Mesothelial cell of epicardium (in vitro differentiated cells): Measurements from ENCODE around the gene THSD7A. TPM values are rescaled to one million over a fixed set of nuclear protein-coding genes. Genes with fewer than 3 reads are reported as not detected.

Experiments used
- DNase-seq, 2 experiments: peaks; one replicate each; pipeline ENCODE4 v3.0.0; 2021; ENCODE audit warnings: low spot score in 2 of 2; ENCODE audit not compliant: unreplicated experiment in 2 of 2
- H3K27ac Mint-ChIP-seq: 2 replicates; pipeline ENCODE4 v1.8.0; 2021; ENCODE audit warnings: mixed read lengths
- H3K27me3 Mint-ChIP-seq: 2 replicates; pipeline ENCODE4 v1.8.0; 2021; ENCODE audit warnings: low read depth, mixed read lengths
- H3K36me3 Mint-ChIP-seq: 2 replicates; pipeline ENCODE4 v1.8.0; 2021; ENCODE audit warnings: mixed read lengths
- H3K4me1 Mint-ChIP-seq: 2 replicates; pipeline ENCODE4 v1.8.0; 2021; ENCODE audit warnings: mixed read lengths
- H3K4me3 Mint-ChIP-seq: 2 replicates; pipeline ENCODE4 v1.8.0; 2021; ENCODE audit warnings: mild to moderate bottlenecking, moderate library complexity, mixed read lengths
- H3K9me3 Mint-ChIP-seq: 2 replicates; pipeline ENCODE4 v1.8.0; 2021; ENCODE audit warnings: mixed read lengths
- CTCF ChIP-seq: fragments of 200-600 bp; sonication (generic); IDR thresholded peaks from one replicate; pipeline ENCODE4 v1.5.0; 2021; ENCODE audit warnings: antibody characterized with exemption; ENCODE audit not compliant: unreplicated experiment
- total RNA-seq: library from RNA; stranded (reverse); gene quantifications from 3 replicates; pipeline ENCODE4 v1.2.1, GENCODE V29; 2021

THSD7A gene
- total RNA-seq, 1 donor from 2014 or later: 13.4 TPM

- H3K9me3 Mint-ChIP-seq: peaks cover 14% of the 10 kb centered on the region
- no peak overlapping the region for H3K4me3 Mint-ChIP-seq
- DNase-seq: no peak
- H3K36me3 Mint-ChIP-seq: no peaks in the 10 kb centered on the region
- H3K27me3 Mint-ChIP-seq: no peaks in the 10 kb centered on the region
- no peak for TF ChIP-seq CTCF
- H3K27ac Mint-ChIP-seq: no peak overlapping the region
- peaks cover 14% of the 10 kb centered on the region for H3K4me1 Mint-ChIP-seq
Observed at GRCh38 chr7:11331128-11332102, 500.6 kb downstream of the THSD7A start.

- Mint-ChIP-seq H3K4me3 (no peak overlapping the region), H3K36me3 (no peaks in the 10 kb centered on the region), H3K27ac (no peak overlapping the region), H3K27me3 (no peaks in the 10 kb centered on the region), H3K4me1 (peaks cover 10% of the 10 kb centered on the region), H3K9me3 (peaks cover 14% of the 10 kb centered on the region)
- TF ChIP-seq CTCF: no peak
- no peak for DNase-seq
Observed at GRCh38 chr7:11330717-11331116, 501.3 kb downstream of the THSD7A start.

GRCh38 chr7:11330208-11330607, 501.8 kb downstream of the THSD7A start:
- no peak overlapping the region for H3K4me3 Mint-ChIP-seq
- H3K9me3 Mint-ChIP-seq: peaks cover 14% of the 10 kb centered on the region
- DNase-seq: no peak
- peaks cover 9% of the 10 kb centered on the region for H3K4me1 Mint-ChIP-seq
- no peak for TF ChIP-seq CTCF
- no peak overlapping the region for H3K27ac Mint-ChIP-seq
- H3K36me3 Mint-ChIP-seq: no peaks in the 10 kb centered on the region
- H3K27me3 Mint-ChIP-seq: no peaks in the 10 kb centered on the region

- Mint-ChIP-seq H3K9me3 (peaks cover 14% of the 10 kb centered on the region), H3K27ac (no peak overlapping the region), H3K4me1 (peaks cover 9% of the 10 kb centered on the region), H3K36me3 (no peaks in the 10 kb centered on the region), H3K4me3 (no peak overlapping the region), H3K27me3 (no peaks in the 10 kb centered on the region)
- no peak for DNase-seq
- TF ChIP-seq CTCF: no peak
Observed at GRCh38 chr7:11329626-11330025, 502.4 kb downstream of the THSD7A start.

- no peak for TF ChIP-seq CTCF
- Mint-ChIP-seq H3K4me3 (no peak overlapping the region), H3K4me1 (peaks cover 6% of the 10 kb centered on the region), H3K27me3 (no peaks in the 10 kb centered on the region), H3K36me3 (no peaks in the 10 kb centered on the region), H3K9me3 (peaks cover 14% of the 10 kb centered on the region), H3K27ac (no peak overlapping the region)
- no peak for DNase-seq
Observed at GRCh38 chr7:11328309-11328708, 503.7 kb downstream of the THSD7A start.
